ENCODE results near the gene PBLD. TPM values are rescaled to one million over a fixed set of nuclear protein-coding genes. Genes with fewer than 3 reads are reported as not detected.
"Not testable (repeated sequence)": the region's sequence is repeated elsewhere in the genome, so short reads cannot be mapped to it uniquely, and the experiment has no call there.

The PBLD gene
- polyA plus RNA-seq, 1 donor from 2014 or later: 6.7 TPM

DNA sequence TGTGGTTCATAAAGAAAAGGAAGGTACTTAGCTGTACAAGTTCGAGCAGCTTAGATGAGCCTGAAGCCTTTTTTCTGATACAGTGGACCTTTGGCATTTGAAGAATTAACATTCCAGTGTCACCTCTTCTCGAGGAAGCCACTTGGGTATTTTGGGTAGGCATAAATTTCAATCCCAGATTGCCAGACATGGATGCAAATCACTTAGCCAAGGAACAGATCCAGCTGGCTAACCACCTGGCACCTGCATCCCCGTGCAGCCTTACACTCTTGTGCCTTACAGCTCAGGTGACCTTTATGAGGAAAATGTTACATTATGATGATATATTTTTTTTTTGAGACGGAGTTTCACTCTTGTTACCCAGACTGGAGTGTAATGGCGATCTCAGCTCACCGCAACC, 84.8 kb downstream of the PBLD start:
- Histone ChIP-seq H3F3A (ENCODE audit: insufficient read depth, low read length, poor library complexity, severe bottlenecking) (no peaks in the 10 kb centered on the region), H3K27me3 (ENCODE audit: insufficient read depth, low read depth, low read length) (no peaks in the 10 kb centered on the region), H3K27ac (ENCODE audit: low read length) (no peak overlapping the region), H2AFZ (ENCODE audit: low read depth, low read length) (no peak overlapping the region), H3K79me2 (replicated peaks; ENCODE audit: insufficient read depth, low read length) (no peaks in the 10 kb centered on the region), H3K36me3 (ENCODE audit: insufficient read depth, low read length) (no peaks in the 10 kb centered on the region), H4K20me1 (ENCODE audit: insufficient read depth) (no peaks in the 10 kb centered on the region), H3K9me3 (ENCODE audit: low read length) (no peaks in the 10 kb centered on the region), H3K4me3 (ENCODE audit: low read length) (no peak overlapping the region), H3K9ac (ENCODE audit: low read length) (no peak overlapping the region), H3K4me2 (ENCODE audit: low read length) (no peak overlapping the region), H3K9me2 (ENCODE audit: insufficient read depth, low read length) (no peaks in the 10 kb centered on the region)
- no peak for TF ChIP-seq MXI1 (conservative IDR thresholded peaks at IDR 0.05; ENCODE audit: poor library complexity, severe bottlenecking)
- no peak for TF ChIP-seq TAF1 (IDR thresholded peaks at IDR 0.05; ENCODE audit: low read depth)
- TF ChIP-seq EP300 (conservative IDR thresholded peaks at IDR 0.05; ENCODE audit: poor library complexity, severe bottlenecking): no peak
- TF ChIP-seq, protein P1, sequence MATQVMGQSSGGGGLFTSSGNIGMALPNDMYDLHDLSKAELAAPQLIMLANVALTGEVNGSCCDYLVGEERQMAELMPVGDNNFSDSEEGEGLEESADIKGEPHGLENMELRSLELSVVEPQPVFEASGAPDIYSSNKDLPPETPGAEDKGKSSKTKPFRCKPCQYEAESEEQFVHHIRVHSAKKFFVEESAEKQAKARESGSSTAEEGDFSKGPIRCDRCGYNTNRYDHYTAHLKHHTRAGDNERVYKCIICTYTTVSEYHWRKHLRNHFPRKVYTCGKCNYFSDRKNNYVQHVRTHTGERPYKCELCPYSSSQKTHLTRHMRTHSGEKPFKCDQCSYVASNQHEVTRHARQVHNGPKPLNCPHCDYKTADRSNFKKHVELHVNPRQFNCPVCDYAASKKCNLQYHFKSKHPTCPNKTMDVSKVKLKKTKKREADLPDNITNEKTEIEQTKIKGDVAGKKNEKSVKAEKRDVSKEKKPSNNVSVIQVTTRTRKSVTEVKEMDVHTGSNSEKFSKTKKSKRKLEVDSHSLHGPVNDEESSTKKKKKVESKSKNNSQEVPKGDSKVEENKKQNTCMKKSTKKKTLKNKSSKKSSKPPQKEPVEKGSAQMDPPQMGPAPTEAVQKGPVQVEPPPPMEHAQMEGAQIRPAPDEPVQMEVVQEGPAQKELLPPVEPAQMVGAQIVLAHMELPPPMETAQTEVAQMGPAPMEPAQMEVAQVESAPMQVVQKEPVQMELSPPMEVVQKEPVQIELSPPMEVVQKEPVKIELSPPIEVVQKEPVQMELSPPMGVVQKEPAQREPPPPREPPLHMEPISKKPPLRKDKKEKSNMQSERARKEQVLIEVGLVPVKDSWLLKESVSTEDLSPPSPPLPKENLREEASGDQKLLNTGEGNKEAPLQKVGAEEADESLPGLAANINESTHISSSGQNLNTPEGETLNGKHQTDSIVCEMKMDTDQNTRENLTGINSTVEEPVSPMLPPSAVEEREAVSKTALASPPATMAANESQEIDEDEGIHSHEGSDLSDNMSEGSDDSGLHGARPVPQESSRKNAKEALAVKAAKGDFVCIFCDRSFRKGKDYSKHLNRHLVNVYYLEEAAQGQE (IDR thresholded peaks at IDR 0.05; ENCODE audit: borderline replicate concordance): no peak
- no peak for TF ChIP-seq RAD21 (conservative IDR thresholded peaks at IDR 0.05)
- TF ChIP-seq POLR2AphosphoS5 (IDR thresholded peaks at IDR 0.05): no peak
- TF ChIP-seq EZH2 (IDR thresholded peaks at IDR 0.05; ENCODE audit: borderline replicate concordance, insufficient read depth, low read length, poor library complexity, severe bottlenecking): no peak
- TF ChIP-seq, protein P2, sequence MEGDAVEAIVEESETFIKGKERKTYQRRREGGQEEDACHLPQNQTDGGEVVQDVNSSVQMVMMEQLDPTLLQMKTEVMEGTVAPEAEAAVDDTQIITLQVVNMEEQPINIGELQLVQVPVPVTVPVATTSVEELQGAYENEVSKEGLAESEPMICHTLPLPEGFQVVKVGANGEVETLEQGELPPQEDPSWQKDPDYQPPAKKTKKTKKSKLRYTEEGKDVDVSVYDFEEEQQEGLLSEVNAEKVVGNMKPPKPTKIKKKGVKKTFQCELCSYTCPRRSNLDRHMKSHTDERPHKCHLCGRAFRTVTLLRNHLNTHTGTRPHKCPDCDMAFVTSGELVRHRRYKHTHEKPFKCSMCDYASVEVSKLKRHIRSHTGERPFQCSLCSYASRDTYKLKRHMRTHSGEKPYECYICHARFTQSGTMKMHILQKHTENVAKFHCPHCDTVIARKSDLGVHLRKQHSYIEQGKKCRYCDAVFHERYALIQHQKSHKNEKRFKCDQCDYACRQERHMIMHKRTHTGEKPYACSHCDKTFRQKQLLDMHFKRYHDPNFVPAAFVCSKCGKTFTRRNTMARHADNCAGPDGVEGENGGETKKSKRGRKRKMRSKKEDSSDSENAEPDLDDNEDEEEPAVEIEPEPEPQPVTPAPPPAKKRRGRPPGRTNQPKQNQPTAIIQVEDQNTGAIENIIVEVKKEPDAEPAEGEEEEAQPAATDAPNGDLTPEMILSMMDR (IDR thresholded peaks at IDR 0.05; ENCODE audit: poor library complexity, severe bottlenecking): no peak
- TF ChIP-seq SMC3 (conservative IDR thresholded peaks at IDR 0.05; ENCODE audit: poor library complexity): no peak

DNA sequence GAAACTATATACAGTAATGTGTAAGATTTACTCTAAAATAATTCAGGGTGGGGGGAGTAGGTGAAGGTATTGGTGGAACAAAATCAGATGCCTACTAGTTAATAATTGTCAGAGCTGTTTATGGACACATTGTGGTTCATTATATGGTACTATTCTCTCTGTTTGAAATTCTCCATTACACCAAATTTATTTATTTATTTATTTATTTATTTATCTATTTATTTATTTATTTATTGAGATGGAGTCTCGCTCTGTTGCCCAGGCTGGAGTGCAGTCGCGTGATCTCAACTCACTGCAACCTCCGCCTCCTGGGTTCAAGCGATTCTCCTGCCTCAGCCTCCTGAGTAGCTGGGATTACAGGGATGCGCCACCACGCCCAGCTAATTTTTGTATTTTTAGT, 86.3 kb downstream of the PBLD start:
- H3F3A ChIP-seq (ENCODE audit: insufficient read depth, low read length, poor library complexity, severe bottlenecking); H3K27ac ChIP-seq (ENCODE audit: low read length); H3K4me2 ChIP-seq (ENCODE audit: low read length); H3K79me2 ChIP-seq (replicated peaks; ENCODE audit: insufficient read depth, low read length); H4K20me1 ChIP-seq (ENCODE audit: insufficient read depth); H3K36me3 ChIP-seq (ENCODE audit: insufficient read depth, low read length); H3K9me2 ChIP-seq (ENCODE audit: insufficient read depth, low read length); H3K9me3 ChIP-seq (ENCODE audit: low read length); H2AFZ ChIP-seq (ENCODE audit: low read depth, low read length); H3K4me3 ChIP-seq (ENCODE audit: low read length); H3K27me3 ChIP-seq (ENCODE audit: insufficient read depth, low read depth, low read length); H3K9ac ChIP-seq (ENCODE audit: low read length): not testable (repeated sequence)

DNA sequence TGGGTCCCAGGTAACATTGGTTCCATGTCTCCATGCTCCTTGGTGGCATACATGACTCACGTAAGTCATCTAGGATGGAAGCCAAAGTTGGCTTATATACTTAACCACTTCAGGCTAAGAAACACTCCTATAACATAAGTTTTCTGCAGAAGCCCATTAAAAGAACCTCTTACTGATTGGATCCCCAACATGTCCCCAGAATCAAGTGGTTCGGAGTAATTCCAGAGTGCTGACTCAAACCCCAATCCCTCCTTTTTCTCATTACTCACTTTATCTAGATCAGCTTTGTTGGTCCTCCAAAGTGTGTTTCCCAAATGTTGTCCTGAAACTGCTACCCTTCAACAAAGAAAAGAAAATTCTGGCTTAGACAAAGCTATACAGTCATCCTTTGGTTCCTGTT, 90.7 kb downstream of the PBLD start:
- H3K9me3 ChIP-seq (ENCODE audit: low read length): no peaks in the 10 kb centered on the region
- no peak overlapping the region for H2AFZ ChIP-seq (ENCODE audit: low read depth, low read length)
- TF ChIP-seq EP300 (conservative IDR thresholded peaks at IDR 0.05; ENCODE audit: poor library complexity, severe bottlenecking) (no peak), EZH2 (IDR thresholded peaks at IDR 0.05; ENCODE audit: borderline replicate concordance, insufficient read depth, low read length, poor library complexity, severe bottlenecking) (no peak)
- no peaks in the 10 kb centered on the region for H3K27me3 ChIP-seq (ENCODE audit: insufficient read depth, low read depth, low read length)
- H3K4me2 ChIP-seq (ENCODE audit: low read length): no peak overlapping the region
- no peaks in the 10 kb centered on the region for H4K20me1 ChIP-seq (ENCODE audit: insufficient read depth)
- H3K79me2 ChIP-seq (replicated peaks; ENCODE audit: insufficient read depth, low read length): no peaks in the 10 kb centered on the region
- H3F3A ChIP-seq (ENCODE audit: insufficient read depth, low read length, poor library complexity, severe bottlenecking): no peaks in the 10 kb centered on the region
- H3K9ac ChIP-seq (ENCODE audit: low read length): no peak overlapping the region
- H3K9me2 ChIP-seq (ENCODE audit: insufficient read depth, low read length): no peaks in the 10 kb centered on the region
- no peak overlapping the region for H3K27ac ChIP-seq (ENCODE audit: low read length)
- no peak overlapping the region for H3K4me3 ChIP-seq (ENCODE audit: low read length)
- H3K36me3 ChIP-seq (ENCODE audit: insufficient read depth, low read length): no peaks in the 10 kb centered on the region
